BE2C (cell line): ENCODE data around the gene GLS.

ENCODE experiments used
- DNase-seq: peaks from one replicate; pipeline ENCODE4 v3.0.0-alpha.2; 2020
- H3K27me3 ChIP-seq: fragments of 250-450 bp; sonication (Bioruptor Pico); 2 replicates; pipeline ENCODE4 v1.5.1; 2020; ENCODE audit warnings: mild to moderate bottlenecking
- H3K36me3 ChIP-seq: fragments of 250-450 bp; sonication (Bioruptor Pico); 2 replicates; pipeline ENCODE4 v1.5.1; 2020; ENCODE audit warnings: mild to moderate bottlenecking
- H3K4me1 ChIP-seq: fragments of 250-450 bp; sonication (Bioruptor Pico); 2 replicates; pipeline ENCODE4 v1.5.1; 2020
- H3K4me3 ChIP-seq: 2 replicates; pipeline ENCODE4 v1.5.1; 2011; ENCODE audit warnings: low read depth, low read length
- H3K9me3 ChIP-seq: fragments of 250-450 bp; sonication (Bioruptor Pico); 2 replicates; pipeline ENCODE4 v1.5.1; 2020
- CTCF ChIP-seq: IDR thresholded peaks from 2 replicates; pipeline ENCODE4 v1.5.1; 2012; ENCODE audit warnings: mild to moderate bottlenecking, low read depth, low read length

The GLS gene

DNA sequence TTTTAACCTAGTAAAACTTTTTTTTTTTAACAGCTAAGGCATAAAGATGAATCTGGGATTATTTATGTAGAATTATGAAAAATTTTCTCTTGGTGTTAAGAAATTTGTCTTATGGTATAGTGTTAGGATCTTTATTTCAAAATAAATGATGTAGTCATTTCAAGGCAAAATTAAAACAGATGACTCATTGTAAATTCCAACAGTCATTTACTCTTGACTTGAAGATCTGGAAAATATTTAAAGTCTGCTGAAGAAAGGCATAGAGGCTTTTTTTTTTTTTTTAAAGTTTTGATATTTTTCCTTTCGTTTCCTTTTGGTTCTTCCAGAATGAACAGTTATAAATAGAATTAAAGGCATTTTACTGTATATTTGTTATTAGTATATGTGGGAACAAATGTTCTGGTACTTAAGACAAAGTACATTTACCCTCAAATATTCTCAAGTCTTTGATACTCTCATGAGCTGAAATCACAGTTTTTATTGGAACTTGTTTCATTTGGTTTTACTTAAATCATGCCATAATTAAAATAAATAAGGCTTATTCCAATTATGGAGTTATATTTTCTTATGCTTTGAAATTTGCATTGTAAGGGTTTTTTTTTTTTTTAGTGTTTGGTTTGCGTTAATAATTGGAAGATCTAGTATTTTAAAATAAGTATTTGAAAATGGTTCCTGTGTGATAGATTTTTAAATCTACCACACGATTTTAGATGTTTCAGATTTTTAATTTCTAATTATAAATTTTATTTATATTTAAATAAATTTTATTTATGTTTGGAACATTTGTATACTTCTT lies 29.9 kb downstream of the GLS start:
- peaks cover 22% of the 10 kb centered on the region for H3K36me3 ChIP-seq
- TF ChIP-seq CTCF = no peak
- no peaks in the 10 kb centered on the region for H3K27me3 ChIP-seq
- H3K4me3 ChIP-seq = no peak overlapping the region
- peaks cover 3% of the 10 kb centered on the region; the same call in 1 of the 2 replicates for H3K4me1 ChIP-seq
- DNase-seq = no peak
- no peaks in the 10 kb centered on the region for H3K9me3 ChIP-seq

DNA sequence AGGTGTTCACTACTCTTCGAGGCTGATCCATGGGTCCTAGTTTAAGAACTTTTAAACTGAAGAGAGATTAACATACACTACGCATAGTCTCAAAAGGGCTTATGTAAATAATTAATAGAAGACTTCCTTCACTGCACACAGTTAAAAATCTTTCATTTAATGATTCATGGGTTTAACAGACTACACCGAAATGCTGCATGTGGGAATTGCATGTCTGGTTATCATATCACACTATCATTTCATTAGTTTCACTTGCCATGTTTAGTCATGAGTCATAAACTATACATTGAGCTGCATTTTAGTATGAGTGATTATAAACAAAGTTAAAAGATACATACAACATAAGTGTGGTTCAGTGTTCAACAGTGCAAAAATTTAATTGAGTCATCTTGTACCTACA lies 31.2 kb downstream of the GLS start:
- TF ChIP-seq CTCF = no peak
- no peaks in the 10 kb centered on the region for H3K9me3 ChIP-seq
- peaks cover 16% of the 10 kb centered on the region for H3K36me3 ChIP-seq
- no peaks in the 10 kb centered on the region for H3K27me3 ChIP-seq
- no peak overlapping the region for H3K4me3 ChIP-seq
- no peak for DNase-seq
- H3K4me1 ChIP-seq = peaks cover 3% of the 10 kb centered on the region; the same call in 1 of the 2 replicates

DNA sequence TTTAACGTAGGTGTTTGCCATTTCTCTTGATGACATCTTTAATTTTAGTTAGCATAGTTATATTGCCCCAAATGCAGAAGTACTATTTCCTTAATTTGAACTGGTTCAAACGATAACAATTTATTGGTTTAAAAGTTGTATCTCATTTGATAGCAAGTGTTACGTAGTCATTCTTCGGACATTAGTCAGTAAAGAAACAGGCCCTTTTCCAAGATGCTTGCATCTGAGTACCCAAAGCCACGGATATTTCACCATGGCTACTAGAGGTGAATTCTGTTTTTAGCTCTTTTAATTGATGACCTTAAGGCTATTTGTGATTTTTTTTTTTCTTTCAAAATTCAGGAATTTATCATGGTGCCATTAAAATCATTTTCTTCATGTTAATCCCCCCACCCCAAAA lies 32.1 kb downstream of the GLS start:
- no peak for TF ChIP-seq CTCF
- no peak overlapping the region for H3K4me3 ChIP-seq
- no peaks in the 10 kb centered on the region for H3K27me3 ChIP-seq
- H3K36me3 ChIP-seq = peaks cover 24% of the 10 kb centered on the region
- H3K4me1 ChIP-seq = peaks cover 3% of the 10 kb centered on the region; the same call in 1 of the 2 replicates
- H3K9me3 ChIP-seq = no peaks in the 10 kb centered on the region
- DNase-seq = no peak

DNA sequence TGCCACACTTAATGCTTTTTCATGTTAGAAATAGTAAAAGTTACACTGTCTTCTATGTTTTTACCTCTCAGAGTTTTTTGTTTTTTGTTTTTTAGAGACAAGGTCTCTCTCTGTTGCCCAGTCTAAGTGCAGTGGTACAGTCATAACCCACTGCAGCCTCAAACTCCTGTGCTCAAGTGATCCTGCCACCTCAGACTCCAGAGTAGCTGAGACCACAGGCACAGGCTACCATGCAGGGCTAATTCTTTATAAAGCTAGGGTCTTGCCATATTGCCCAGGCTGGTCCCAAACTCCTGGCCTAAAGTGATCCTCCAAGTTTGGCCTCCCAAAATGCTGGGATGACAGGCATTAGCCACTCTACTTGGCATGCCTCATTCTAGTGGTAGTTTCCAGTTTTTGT lies 33.1 kb downstream of the GLS start:
- DNase-seq = no peak
- Histone ChIP-seq H3K36me3 (peaks cover 24% of the 10 kb centered on the region), H3K4me3 (no peak overlapping the region), H3K4me1 (peaks cover 3% of the 10 kb centered on the region; the same call in 1 of the 2 replicates), H3K9me3 (no peaks in the 10 kb centered on the region), H3K27me3 (no peaks in the 10 kb centered on the region)
- TF ChIP-seq CTCF = no peak

GRCh38 chr2:190916829-190917228 lies 36.2 kb downstream of the GLS start:
- no peak overlapping the region for H3K4me3 ChIP-seq
- no peaks in the 10 kb centered on the region for H3K27me3 ChIP-seq
- no peak for TF ChIP-seq CTCF
- no peak for DNase-seq
- H3K36me3 ChIP-seq = peaks cover 41% of the 10 kb centered on the region
- H3K4me1 ChIP-seq = no peaks in the 10 kb centered on the region
- no peaks in the 10 kb centered on the region for H3K9me3 ChIP-seq

GRCh38 chr2:190920085-190920484 lies 39.5 kb downstream of the GLS start:
- H3K9me3 ChIP-seq = no peaks in the 10 kb centered on the region
- H3K4me1 ChIP-seq = peaks cover 4% of the 10 kb centered on the region; the same call in 1 of the 2 replicates
- TF ChIP-seq CTCF = no peak
- H3K27me3 ChIP-seq = no peaks in the 10 kb centered on the region
- no peak overlapping the region for H3K4me3 ChIP-seq
- peaks cover 55% of the 10 kb centered on the region for H3K36me3 ChIP-seq
- DNase-seq = no peak
